Neural crest cell (in vitro differentiated cells): ENCODE measurements around the gene MDFIC2. TPM values are rescaled to one million over a fixed set of nuclear protein-coding genes. Genes with fewer than 3 reads are reported as not detected.

ENCODE experiments used
- DNase-seq: peaks from one replicate; pipeline ENCODE4 v3.0.0; 2021; ENCODE audit warnings: low read depth, mixed read lengths, low spot score
- H3K27ac Mint-ChIP-seq: one replicate; pipeline ENCODE4 v1.8.0; 2021; ENCODE audit warnings: mild to moderate bottlenecking, mixed read lengths; ENCODE audit not compliant: unreplicated experiment
- H3K27me3 Mint-ChIP-seq: 2 replicates; pipeline ENCODE4 v1.8.0; 2021; ENCODE audit warnings: low read depth, mild to moderate bottlenecking, mixed read lengths
- H3K36me3 Mint-ChIP-seq: 2 replicates; pipeline ENCODE4 v1.8.0; 2021; ENCODE audit warnings: low read depth, mild to moderate bottlenecking, mixed read lengths
- H3K4me1 Mint-ChIP-seq: 2 replicates; pipeline ENCODE4 v1.8.0; 2021; ENCODE audit warnings: mixed read lengths
- H3K4me3 Mint-ChIP-seq: one replicate; pipeline ENCODE4 v1.8.0; 2021; ENCODE audit warnings: mild to moderate bottlenecking, mixed read lengths
- H3K9me3 Mint-ChIP-seq: 2 replicates; pipeline ENCODE4 v1.8.0; 2021; ENCODE audit warnings: mixed read lengths
- total RNA-seq: library from RNA; stranded (reverse); gene quantifications from 2 replicates; pipeline ENCODE4 v1.2.1, GENCODE V29; 2021
- TF ChIP-seq, protein P1 (sequence below): fragments of 200-600 bp; sonication (generic); conservative IDR thresholded peaks from 2 replicates; pipeline ENCODE4 v1.5.0; 2021; ENCODE audit warnings: antibody characterized with exemption, mild to moderate bottlenecking

The MDFIC2 gene
- total RNA-seq, 1 donor from 2014 or later: not detected

DNA sequence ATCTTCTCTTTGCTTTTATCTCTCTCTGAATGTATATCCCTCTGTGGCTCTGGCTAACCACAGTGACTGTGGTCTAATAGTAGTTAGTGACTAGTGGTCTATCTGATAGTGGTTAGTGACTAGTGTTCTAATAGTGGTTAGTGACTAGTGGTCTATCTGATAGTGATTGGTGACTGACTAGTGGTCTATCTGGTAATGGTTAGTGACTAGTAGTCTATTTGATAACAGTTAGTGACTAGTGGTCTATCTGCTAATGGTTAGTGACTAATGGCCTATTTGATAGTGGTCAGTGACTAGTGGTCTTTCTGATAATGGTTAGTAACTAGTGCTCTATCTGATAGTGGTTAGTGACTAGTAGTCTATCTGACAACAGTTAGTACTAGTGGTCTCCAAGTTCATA is 110.5 kb downstream of the MDFIC2 start:
- TF ChIP-seq, protein P1, sequence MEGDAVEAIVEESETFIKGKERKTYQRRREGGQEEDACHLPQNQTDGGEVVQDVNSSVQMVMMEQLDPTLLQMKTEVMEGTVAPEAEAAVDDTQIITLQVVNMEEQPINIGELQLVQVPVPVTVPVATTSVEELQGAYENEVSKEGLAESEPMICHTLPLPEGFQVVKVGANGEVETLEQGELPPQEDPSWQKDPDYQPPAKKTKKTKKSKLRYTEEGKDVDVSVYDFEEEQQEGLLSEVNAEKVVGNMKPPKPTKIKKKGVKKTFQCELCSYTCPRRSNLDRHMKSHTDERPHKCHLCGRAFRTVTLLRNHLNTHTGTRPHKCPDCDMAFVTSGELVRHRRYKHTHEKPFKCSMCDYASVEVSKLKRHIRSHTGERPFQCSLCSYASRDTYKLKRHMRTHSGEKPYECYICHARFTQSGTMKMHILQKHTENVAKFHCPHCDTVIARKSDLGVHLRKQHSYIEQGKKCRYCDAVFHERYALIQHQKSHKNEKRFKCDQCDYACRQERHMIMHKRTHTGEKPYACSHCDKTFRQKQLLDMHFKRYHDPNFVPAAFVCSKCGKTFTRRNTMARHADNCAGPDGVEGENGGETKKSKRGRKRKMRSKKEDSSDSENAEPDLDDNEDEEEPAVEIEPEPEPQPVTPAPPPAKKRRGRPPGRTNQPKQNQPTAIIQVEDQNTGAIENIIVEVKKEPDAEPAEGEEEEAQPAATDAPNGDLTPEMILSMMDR: no peak
- Mint-ChIP-seq H3K9me3 (no peaks in the 10 kb centered on the region), H3K4me1 (no peaks in the 10 kb centered on the region), H3K27ac (no peak overlapping the region), H3K36me3 (no peaks in the 10 kb centered on the region), H3K27me3 (peaks cover 2% of the 10 kb centered on the region), H3K4me3 (no peak overlapping the region)
- DNase-seq: no peak

DNA sequence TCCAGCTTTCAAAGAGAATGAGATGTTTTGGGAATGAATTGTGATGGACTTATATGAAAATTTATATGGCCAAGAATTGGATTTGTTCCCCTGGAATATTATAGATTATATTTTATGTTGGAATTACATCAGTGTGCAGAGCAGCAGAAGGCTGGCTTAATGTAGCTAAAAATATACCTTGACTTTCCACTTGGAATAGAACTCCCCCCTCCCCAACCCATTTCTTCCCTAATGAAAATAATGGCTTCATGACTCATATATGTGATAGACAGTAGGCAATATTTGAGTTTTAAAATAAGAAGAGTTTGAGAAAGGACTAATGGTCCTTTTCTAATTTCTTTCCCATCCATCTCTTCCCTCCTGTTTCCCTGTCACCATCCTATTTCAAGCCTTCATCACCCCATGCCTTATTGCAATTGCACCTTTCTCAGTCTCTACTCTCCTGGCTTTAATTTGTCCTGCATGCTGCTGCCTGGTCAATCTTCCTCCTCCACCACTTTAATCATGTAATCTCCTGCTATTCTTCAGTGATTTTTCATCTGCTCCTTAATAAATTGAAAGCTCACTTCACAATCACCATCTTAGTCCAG is 122.5 kb downstream of the MDFIC2 start:
- no peak overlapping the region for H3K27ac Mint-ChIP-seq
- H3K4me3 Mint-ChIP-seq: no peak overlapping the region
- H3K9me3 Mint-ChIP-seq: no peaks in the 10 kb centered on the region
- TF ChIP-seq, protein P1: no peak
- no peak for DNase-seq
- H3K4me1 Mint-ChIP-seq: no peaks in the 10 kb centered on the region
- no peaks in the 10 kb centered on the region for H3K36me3 Mint-ChIP-seq
- peaks cover 2% of the 10 kb centered on the region for H3K27me3 Mint-ChIP-seq

DNA sequence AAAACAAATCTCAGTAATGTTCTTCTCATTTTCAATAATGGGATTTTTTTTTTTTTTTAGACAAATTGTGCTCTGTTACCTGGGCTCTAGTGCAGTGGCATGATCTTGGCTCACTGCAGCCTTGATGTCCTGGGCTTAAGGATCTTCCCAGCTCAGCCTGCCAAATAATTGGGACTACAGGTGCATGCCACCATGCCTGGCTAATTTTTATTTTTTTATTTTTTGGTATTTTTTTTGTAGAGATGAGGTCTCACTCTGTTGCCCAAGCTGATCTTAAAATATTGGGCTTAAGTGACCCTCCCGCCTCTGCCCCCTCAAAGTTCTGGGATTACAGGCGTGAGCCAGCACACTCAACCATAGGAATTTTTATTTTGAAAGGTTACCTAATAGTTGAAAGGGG is 126.2 kb downstream of the MDFIC2 start:
- Mint-ChIP-seq H3K27me3 (peaks cover 13% of the 10 kb centered on the region), H3K4me3 (no peak overlapping the region), H3K36me3 (no peaks in the 10 kb centered on the region), H3K9me3 (no peaks in the 10 kb centered on the region), H3K4me1 (no peaks in the 10 kb centered on the region), H3K27ac (no peak overlapping the region)
- no peak for DNase-seq
- TF ChIP-seq, protein P1: no peak

DNA sequence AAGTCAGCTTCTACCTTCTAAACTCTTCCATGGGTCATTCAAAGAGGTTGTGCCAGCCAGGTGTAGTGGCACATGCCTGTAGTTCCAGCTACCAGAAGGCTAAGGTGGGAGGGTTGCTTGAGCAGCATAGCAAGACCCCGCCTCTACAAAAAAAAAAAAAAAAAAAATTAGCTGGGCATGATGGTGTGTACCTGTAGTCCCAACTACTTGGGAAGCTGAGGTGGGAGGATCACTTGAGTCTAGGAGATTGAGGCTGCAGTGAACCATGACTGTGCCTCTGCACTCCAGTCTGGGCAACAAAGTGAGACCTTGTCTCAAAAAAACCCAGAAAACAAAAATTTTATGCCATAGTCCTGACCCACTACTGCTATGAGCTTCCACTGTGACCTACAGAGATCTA is 126.8 kb downstream of the MDFIC2 start:
- peaks cover 13% of the 10 kb centered on the region for H3K27me3 Mint-ChIP-seq
- H3K9me3 Mint-ChIP-seq: no peaks in the 10 kb centered on the region
- no peak for DNase-seq
- no peaks in the 10 kb centered on the region for H3K4me1 Mint-ChIP-seq
- H3K36me3 Mint-ChIP-seq: no peaks in the 10 kb centered on the region
- no peak overlapping the region for H3K4me3 Mint-ChIP-seq
- TF ChIP-seq, protein P1: no peak
- no peak overlapping the region for H3K27ac Mint-ChIP-seq

DNA sequence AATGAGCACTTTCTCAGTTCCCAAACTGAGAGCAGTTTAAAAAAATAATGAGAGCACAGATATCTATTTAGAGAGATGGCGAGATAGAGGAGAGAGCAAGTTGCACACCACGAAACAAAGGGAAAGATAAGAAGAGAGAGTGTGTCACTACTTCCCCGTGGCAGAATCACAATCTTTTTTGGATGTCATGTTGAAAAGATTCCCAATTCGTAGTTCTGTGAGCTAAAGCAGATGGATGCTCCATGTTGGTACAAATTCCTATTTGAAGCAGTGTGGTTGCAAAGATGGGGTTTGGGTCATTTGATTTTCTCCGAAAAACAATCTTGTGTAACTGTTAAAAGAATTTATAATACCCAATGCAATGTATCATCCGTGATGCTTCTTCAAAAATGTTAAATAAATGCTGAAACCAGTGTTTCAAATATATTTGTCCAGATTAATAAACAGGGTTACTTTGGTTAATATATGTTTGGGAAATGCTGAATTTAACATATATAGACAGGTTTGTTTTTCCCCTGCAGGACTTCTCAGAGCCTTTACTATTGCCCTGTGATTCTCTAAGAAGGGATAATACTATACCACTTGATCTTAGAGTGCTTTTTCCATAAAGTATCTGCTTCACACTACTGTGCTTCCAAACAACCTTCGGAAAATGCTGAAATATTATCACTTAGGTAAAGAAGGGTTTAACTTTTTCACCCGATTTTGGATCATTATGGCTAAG is 128.5 kb downstream of the MDFIC2 start:
- TF ChIP-seq, protein P1: no peak
- H3K27me3 Mint-ChIP-seq: peaks cover 10% of the 10 kb centered on the region
- H3K9me3 Mint-ChIP-seq: no peaks in the 10 kb centered on the region

More for the DNA sequence above, 128.5 kb downstream of the MDFIC2 start:
- Mint-ChIP-seq H3K27ac (no peak overlapping the region), H3K4me3 (no peak overlapping the region), H3K4me1 (no peaks in the 10 kb centered on the region), H3K36me3 (no peaks in the 10 kb centered on the region)
- DNase-seq: no peak
